GM12878 (cell line): Measurements from ENCODE around the gene MMD2. TPM values are rescaled to one million over a fixed set of nuclear protein-coding genes. Genes with fewer than 3 reads are reported as not detected.

Source experiments
- ATAC-seq: fragments of 200-7000 bp; cut with Tn5 transposase; 3 replicates; pipeline ENCODE4 v1.9.1; 2020; ENCODE audit warnings: mild to moderate bottlenecking, moderate library complexity
- BruUV-seq: library from RNA; stranded (reverse); fragments of 400-500 nt; replicated peaks from 2 replicates; lab custom pipeline; 2021; lab: Mats Ljungman, UMichigan
- CTCF ChIA-PET: fragments of 300-600 bp; sonication (Branson Sonifier 250); formaldehyde crosslinking; extraction: SDS; loops from one replicate; lab custom pipeline; 2021; ENCODE audit warnings: inconsistent platforms; lab: Yijun Ruan, JAX
- POLR2A ChIA-PET: fragments of 350-600 bp; formaldehyde crosslinking; extraction: SDS; loops from one replicate; lab custom pipeline; 2021; ENCODE audit warnings: inconsistent platforms; lab: Charles Lee
- RAD21 ChIA-PET: fragments of 300-600 bp; sonication (Branson Sonifier 250); formaldehyde crosslinking; loops from one replicate; lab custom pipeline; 2023; ENCODE audit warnings: antibody characterized with exemption; ENCODE audit not compliant: unreplicated experiment; lab: Charles Lee
- SMC1A ChIA-PET: fragments of 300-600 bp; sonication (Branson Sonifier 250); formaldehyde crosslinking; loops from one replicate; lab custom pipeline; 2023; ENCODE audit not compliant: unreplicated experiment, uncharacterized antibody; lab: Charles Lee
- DNase-seq: peaks from one replicate; pipeline ENCODE4 v3.0.0-alpha.2; 2011; ENCODE audit warnings: low read depth, low spot score
- FAIRE-seq: peaks from 3 replicates; lab custom pipeline; 2011; peaks lifted over from hg19 to GRCh38; lab: Jason Lieb, UNC
- H2AFZ ChIP-seq: 2 replicates; pipeline ENCODE4 v1.6.0; 2011; ENCODE audit warnings: low read depth, low read length, control low read depth; ENCODE audit not compliant: control insufficient read depth
- H3K27ac ChIP-seq: 2 replicates; pipeline ENCODE4 v1.5.1; 2011; ENCODE audit warnings: control low read depth; ENCODE audit not compliant: control insufficient read depth, insufficient read depth
- H3K27me3 ChIP-seq, 2 experiments: replicated peaks in 1 of 2; 2 replicates each; pipeline versions ENCODE4 v1.6.0 to v1.6.1; 2011; ENCODE audit warnings: low read length in 1 of 2; ENCODE audit not compliant: control insufficient read depth in 2 of 2, insufficient read depth in 2 of 2
- H3K36me3 ChIP-seq, 2 experiments: 2 replicates each; pipeline ENCODE4 v1.5.1; 2011; ENCODE audit warnings: low read length in 1 of 2; ENCODE audit not compliant: control insufficient read depth in 2 of 2, insufficient read depth in 2 of 2
- H3K4me1 ChIP-seq: 2 replicates; pipeline ENCODE4 v1.6.1; 2011; ENCODE audit warnings: mild to moderate bottlenecking, low read length, moderate library complexity, mixed read lengths; ENCODE audit not compliant: control insufficient read depth, insufficient read depth
- H3K4me2 ChIP-seq: 2 replicates; pipeline ENCODE4 v1.6.0; 2011; ENCODE audit warnings: control low read depth; ENCODE audit not compliant: control insufficient read depth, insufficient read depth
- H3K4me3 ChIP-seq: fragments of 200-600 bp; sonication (generic); 2 replicates; pipeline ENCODE4 v1.5.1; 2016
- H3K79me2 ChIP-seq: 2 replicates; pipeline ENCODE4 v1.6.0; 2011; ENCODE audit warnings: low read length; ENCODE audit not compliant: control insufficient read depth, insufficient read depth
- H3K9ac ChIP-seq: 2 replicates; pipeline ENCODE4 v1.8.0; 2011; ENCODE audit warnings: low read length, control low read depth, mixed read lengths; ENCODE audit not compliant: control insufficient read depth, insufficient read depth
- H3K9me3 ChIP-seq: replicated peaks from 3 replicates; pipeline ENCODE4 v1.5.1; 2011; ENCODE audit warnings: mild to moderate bottlenecking, low read length; ENCODE audit not compliant: control insufficient read depth, insufficient read depth
- H4K20me1 ChIP-seq: 2 replicates; pipeline ENCODE4 v1.6.0; 2011; ENCODE audit not compliant: control insufficient read depth, insufficient read depth
- CBX5 ChIP-seq: sonication (generic); IDR thresholded peaks from 2 replicates; pipeline ENCODE4 v1.6.1; 2016; ENCODE audit warnings: low read depth, moderate library complexity, mild to moderate bottlenecking, inconsistent platforms
- NFIC ChIP-seq: IDR thresholded peaks from 2 replicates; pipeline ENCODE4 v1.6.1; 2012; ENCODE audit warnings: low read depth, mild to moderate bottlenecking, inconsistent platforms, low read length, moderate library complexity
- YBX1 ChIP-seq: fragments of 450-650 bp; IDR thresholded peaks from 2 replicates; pipeline ENCODE4 v1.6.1; 2016; ENCODE audit warnings: antibody characterized with exemption
- WGBS: methylation state at CpG from one replicate; pipeline ENCODE4 v1.1.6; 2016; ENCODE audit warnings: low lambda C conversion rate; ENCODE audit not compliant: insufficient replicate concordance, insufficient coverage; ENCODE audit errors: missing lambda C conversion rate; 5-methylcytosine and 5-hydroxymethylcytosine counted together
- in situ Hi-C: fragments of 300-500 bp; cut with MboI; formaldehyde crosslinking; loops from 9 replicates; pipeline ENCODE4 v1.14.3; 2018; ENCODE audit warnings: mixed read lengths
- intact Hi-C: fragments of 100-400 bp; cut with micrococcal nuclease; formaldehyde crosslinking; loops from one replicate; pipeline ENCODE4 v1.14.2; 2022; ENCODE audit not compliant: unreplicated experiment
- polyA plus RNA-seq, 11 experiments: library from polyadenylated mRNA; depleted of rRNA in 4 of 11; unstranded in 6 of 11; stranded (reverse) in 5 of 11; fragments of >200 nt; fragmentation: Nextera tagmentation in 4 of 11; fragmentation: Illumina TruSeq in 1 of 11; extraction: Ambion mirVana in 4 of 11; extraction: Trizol in 1 of 11; gene quantifications; 1 replicate in 1 of 11; 2 replicates in 10 of 11; pipeline versions ENCODE4 v1.2.1 to v1.2.3, GENCODE V29; 2011 to 2016; ENCODE audit warnings: inconsistent platforms in 2 of 11, missing spikeins in 2 of 11, low read depth in 1 of 11
- total RNA-seq, 4 experiments: library from RNA; depleted of rRNA in 3 of 4; stranded (reverse); fragments of >200 nt in 3 of 4; fragmentation: Illumina TruSeq in 1 of 4; extraction: Trizol in 1 of 4; gene quantifications; 2 replicates each; pipeline versions ENCODE4 v1.2.1 to v1.2.3, GENCODE V29; 2013 to 2021
- TF ChIP-seq, protein P1 (sequence below): fragments of 150-350 bp; IDR thresholded peaks from 2 replicates; pipeline ENCODE4 v1.6.1; 2016; ENCODE audit warnings: low read depth, low read length
- TF ChIP-seq, protein P2 (sequence below): IDR thresholded peaks from 2 replicates; pipeline ENCODE4 v1.6.1; 2012; ENCODE audit warnings: low read length, inconsistent platforms

Gene MMD2
- total and polyA plus RNA-seq, 10 of the 15 experiments (the other 5 are each of a cell fraction or from before 2014, with no cell fraction given) = not detected

DNA sequence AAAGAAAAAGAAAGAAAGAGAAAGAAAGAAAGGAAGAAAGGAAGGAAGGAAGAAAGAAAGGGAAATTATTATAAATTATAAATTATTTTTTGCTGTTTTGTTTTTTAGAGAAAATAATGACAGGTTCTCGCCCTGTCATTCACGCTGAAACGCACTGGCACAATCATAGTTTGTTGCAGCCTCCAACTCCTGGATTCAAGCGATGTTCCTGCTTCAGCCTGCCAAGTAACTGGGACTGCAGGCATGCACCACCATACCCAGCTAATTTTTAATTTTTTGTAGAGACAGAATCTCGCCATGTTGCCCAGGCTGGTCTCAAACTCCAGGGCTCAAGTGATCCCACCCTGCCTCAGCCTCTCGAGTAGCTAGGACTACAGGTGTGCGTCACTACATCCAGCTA, 21.6 kb downstream of the MMD2 start:
- no peak for FAIRE-seq
- intact Hi-C loops = no loop called here

More for the DNA sequence above, 21.6 kb downstream of the MMD2 start:
- CTCF ChIA-PET = no interaction called here
- RAD21 ChIA-PET = interaction anchor here (0.5 kb wide), 1 partner anchor 147 kb away, joined by 3 read pairs; no protein-coding TSS in a partner anchor
- no TSS peak for BruUV-seq
- H3K36me3 ChIP-seq = no peaks in the 10 kb centered on the region
- H3K4me2 ChIP-seq = no peak overlapping the region
- no peaks in the 10 kb centered on the region for H3K9me3 ChIP-seq
- TF ChIP-seq, protein P1, sequence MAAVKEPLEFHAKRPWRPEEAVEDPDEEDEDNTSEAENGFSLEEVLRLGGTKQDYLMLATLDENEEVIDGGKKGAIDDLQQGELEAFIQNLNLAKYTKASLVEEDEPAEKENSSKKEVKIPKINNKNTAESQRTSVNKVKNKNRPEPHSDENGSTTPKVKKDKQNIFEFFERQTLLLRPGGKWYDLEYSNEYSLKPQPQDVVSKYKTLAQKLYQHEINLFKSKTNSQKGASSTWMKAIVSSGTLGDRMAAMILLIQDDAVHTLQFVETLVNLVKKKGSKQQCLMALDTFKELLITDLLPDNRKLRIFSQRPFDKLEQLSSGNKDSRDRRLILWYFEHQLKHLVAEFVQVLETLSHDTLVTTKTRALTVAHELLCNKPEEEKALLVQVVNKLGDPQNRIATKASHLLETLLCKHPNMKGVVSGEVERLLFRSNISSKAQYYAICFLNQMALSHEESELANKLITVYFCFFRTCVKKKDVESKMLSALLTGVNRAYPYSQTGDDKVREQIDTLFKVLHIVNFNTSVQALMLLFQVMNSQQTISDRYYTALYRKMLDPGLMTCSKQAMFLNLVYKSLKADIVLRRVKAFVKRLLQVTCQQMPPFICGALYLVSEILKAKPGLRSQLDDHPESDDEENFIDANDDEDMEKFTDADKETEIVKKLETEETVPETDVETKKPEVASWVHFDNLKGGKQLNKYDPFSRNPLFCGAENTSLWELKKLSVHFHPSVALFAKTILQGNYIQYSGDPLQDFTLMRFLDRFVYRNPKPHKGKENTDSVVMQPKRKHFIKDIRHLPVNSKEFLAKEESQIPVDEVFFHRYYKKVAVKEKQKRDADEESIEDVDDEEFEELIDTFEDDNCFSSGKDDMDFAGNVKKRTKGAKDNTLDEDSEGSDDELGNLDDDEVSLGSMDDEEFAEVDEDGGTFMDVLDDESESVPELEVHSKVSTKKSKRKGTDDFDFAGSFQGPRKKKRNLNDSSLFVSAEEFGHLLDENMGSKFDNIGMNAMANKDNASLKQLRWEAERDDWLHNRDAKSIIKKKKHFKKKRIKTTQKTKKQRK = no peak
- TF ChIP-seq YBX1 (no peak), CBX5 (no peak), NFIC (no peak)
- TF ChIP-seq, protein P2, sequence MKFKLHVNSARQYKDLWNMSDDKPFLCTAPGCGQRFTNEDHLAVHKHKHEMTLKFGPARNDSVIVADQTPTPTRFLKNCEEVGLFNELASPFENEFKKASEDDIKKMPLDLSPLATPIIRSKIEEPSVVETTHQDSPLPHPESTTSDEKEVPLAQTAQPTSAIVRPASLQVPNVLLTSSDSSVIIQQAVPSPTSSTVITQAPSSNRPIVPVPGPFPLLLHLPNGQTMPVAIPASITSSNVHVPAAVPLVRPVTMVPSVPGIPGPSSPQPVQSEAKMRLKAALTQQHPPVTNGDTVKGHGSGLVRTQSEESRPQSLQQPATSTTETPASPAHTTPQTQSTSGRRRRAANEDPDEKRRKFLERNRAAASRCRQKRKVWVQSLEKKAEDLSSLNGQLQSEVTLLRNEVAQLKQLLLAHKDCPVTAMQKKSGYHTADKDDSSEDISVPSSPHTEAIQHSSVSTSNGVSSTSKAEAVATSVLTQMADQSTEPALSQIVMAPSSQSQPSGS = no peak
- 56% methylated on average over 7 of the region's 7 CpGs for WGBS
- H3K27ac ChIP-seq = no peak overlapping the region
- no peak overlapping the region for H3K4me3 ChIP-seq
- in situ Hi-C loops = no loop called here
- DNase-seq (no peak), ATAC-seq (no peak)
- POLR2A ChIA-PET = no interaction called here
- H3K27me3 ChIP-seq = no peaks in the 10 kb centered on the region
- H2AFZ ChIP-seq = no peak overlapping the region
- H3K79me2 ChIP-seq = no peaks in the 10 kb centered on the region
- H3K4me1 ChIP-seq = no peaks in the 10 kb centered on the region
- no peak overlapping the region for H3K9ac ChIP-seq
- no peaks in the 10 kb centered on the region for H4K20me1 ChIP-seq
- SMC1A ChIA-PET = no interaction called here
